Smooth muscle cell (in vitro differentiated cells): ENCODE results near the gene SOX2. TPM values are rescaled to one million over a fixed set of nuclear protein-coding genes. Genes with fewer than 3 reads are reported as not detected.

Experiments
- DNase-seq: peaks from one replicate; lab custom pipeline; 2025; ENCODE audit not compliant: unreplicated experiment; lab: John Stamatoyannopoulos, UW
- H2AFZ ChIP-seq: fragments of 200-600 bp; sonication (generic); 2 replicates; pipeline ENCODE4 v1.6.0; 2016; ENCODE audit warnings: antibody characterized with exemption, low read depth, mild to moderate bottlenecking
- H3F3A ChIP-seq: fragments of 200-600 bp; sonication (generic); 2 replicates; pipeline ENCODE4 v1.6.0; 2017; ENCODE audit warnings: antibody characterized with exemption, low read depth
- H3K27ac ChIP-seq: fragments of 200-600 bp; sonication (generic); 2 replicates; pipeline ENCODE4 v1.5.1; 2016; ENCODE audit warnings: low read depth, mild to moderate bottlenecking
- H3K27me3 ChIP-seq: fragments of 200-600 bp; sonication (generic); 2 replicates; pipeline ENCODE4 v1.6.1; 2016; ENCODE audit warnings: low read depth, mild to moderate bottlenecking
- H3K36me3 ChIP-seq: fragments of 200-600 bp; sonication (generic); 2 replicates; pipeline ENCODE4 v1.5.1; 2016; ENCODE audit warnings: low read depth
- H3K4me1 ChIP-seq: fragments of 200-600 bp; sonication (generic); 2 replicates; pipeline ENCODE4 v1.5.1; 2016; ENCODE audit warnings: low read depth
- H3K4me2 ChIP-seq: fragments of 200-600 bp; sonication (generic); 2 replicates; pipeline ENCODE4 v1.6.0; 2016; ENCODE audit warnings: mild to moderate bottlenecking
- H3K4me3 ChIP-seq: fragments of 200-600 bp; sonication (generic); 2 replicates; pipeline ENCODE4 v1.5.1; 2016; ENCODE audit warnings: mild to moderate bottlenecking
- H3K79me2 ChIP-seq: fragments of 200-600 bp; sonication (generic); 2 replicates; pipeline ENCODE4 v1.6.0; 2016; ENCODE audit warnings: low read depth, mild to moderate bottlenecking
- H3K9ac ChIP-seq: fragments of 200-600 bp; sonication (generic); 2 replicates; pipeline ENCODE4 v1.6.0; 2016; ENCODE audit warnings: low read depth
- H3K9me3 ChIP-seq: fragments of 200-600 bp; sonication (generic); replicated peaks from 2 replicates; pipeline ENCODE4 v1.5.1; 2016; ENCODE audit warnings: low read depth
- H4K20me1 ChIP-seq: fragments of 200-600 bp; sonication (generic); 2 replicates; pipeline ENCODE4 v1.6.0; 2016; ENCODE audit warnings: low read depth
- CTCF ChIP-seq: fragments of 200-600 bp; sonication (generic); IDR thresholded peaks from 2 replicates; pipeline ENCODE4 v1.5.1; 2017; ENCODE audit warnings: borderline replicate concordance, mild to moderate bottlenecking, antibody characterized with exemption; ENCODE audit not compliant: insufficient read depth, poor library complexity, severe bottlenecking
- WGBS: methylation state at CpG from one replicate; pipeline ENCODE4 v1.1.7; 2016; ENCODE audit warnings: low lambda C conversion rate; 5-methylcytosine and 5-hydroxymethylcytosine counted together
- polyA plus RNA-seq: library from polyadenylated mRNA; unstranded; fragments of >200 nt; fragmentation: Nextera tagmentation; extraction: Ambion mirVana; gene quantifications from 2 replicates; pipeline ENCODE4 v1.2.1, GENCODE V29; 2016
- total RNA-seq: library from RNA; depleted of rRNA; stranded (reverse); fragments of >200 nt; gene quantifications from 2 replicates; pipeline ENCODE4 v1.2.3, GENCODE V29; 2014

Gene SOX2
- total RNA-seq (not detected in 2 replicates), polyA plus RNA-seq (not detected in 2 replicates)

GRCh38 chr3:181711325-181712135 lies at the start of gene SOX2:
SOX2 (plus strand) TSS chr3:181711925; CDS start chr3:181712361, 436 bp downstream.
- H3K4me1 ChIP-seq, result peaks cover 38% of the 10 kb centered on the region
- no peaks in the 10 kb centered on the region for H4K20me1 ChIP-seq
- peak within 1 kb of the TSS; percentile 56 for H3K4me3 ChIP-seq
- no peak within 1 kb of the TSS for H3K27ac ChIP-seq
- no peak for TF ChIP-seq CTCF
- H3K36me3 ChIP-seq, result no peaks in the 10 kb centered on the region
- no peak within 1 kb of the TSS for H3K9ac ChIP-seq
- no peaks in the 10 kb centered on the region for H3K79me2 ChIP-seq
- H3F3A ChIP-seq, result no peaks in the 10 kb centered on the region
- H3K4me2 ChIP-seq, result peak within 1 kb of the TSS; percentile 91
- peaks cover 99% of the 10 kb centered on the region for H3K27me3 ChIP-seq
- peak within 1 kb of the TSS; percentile 54 for H2AFZ ChIP-seq
- 1% methylated on average over 32 of the region's 37 CpGs for whole genome bisulfite sequencing
- H3K9me3 ChIP-seq, result no peaks in the 10 kb centered on the region
- DNase-seq, result peak; percentile 19

- Histone ChIP-seq H3K9ac (no peak overlapping the region), H4K20me1 (no peaks in the 10 kb centered on the region)
- WGBS, result 54% methylated on average over 1 of the region's 1 CpG
These were observed 28.2 kb upstream of the SOX2 start for GRCh38 chr3:181683563-181683962.

GRCh38 chr3:181687190-181687589 lies 24.5 kb upstream of the SOX2 start:
- WGBS, result 42% methylated on average over 1 of the region's 1 CpG
- Histone ChIP-seq H3K9ac (no peak overlapping the region), H2AFZ (no peak overlapping the region), H3K27ac (no peak overlapping the region), H4K20me1 (no peaks in the 10 kb centered on the region), H3K4me3 (no peak overlapping the region), H3K27me3 (peaks cover 22% of the 10 kb centered on the region), H3K9me3 (no peaks in the 10 kb centered on the region), H3K36me3 (no peaks in the 10 kb centered on the region), H3F3A (no peaks in the 10 kb centered on the region), H3K4me2 (no peak overlapping the region), H3K4me1 (peaks cover 50% of the 10 kb centered on the region), H3K79me2 (no peaks in the 10 kb centered on the region)
- no peak for DNase-seq
- no peak for TF ChIP-seq CTCF

More at GRCh38 chr3:181683563-181683962, 28.2 kb upstream of the SOX2 start:
- Histone ChIP-seq H3K9me3 (no peaks in the 10 kb centered on the region), H3K4me3 (no peak overlapping the region), H2AFZ (no peak overlapping the region), H3K79me2 (no peaks in the 10 kb centered on the region), H3K36me3 (no peaks in the 10 kb centered on the region), H3K4me1 (peaks cover 15% of the 10 kb centered on the region), H3K27me3 (no peaks in the 10 kb centered on the region), H3K4me2 (no peak overlapping the region), H3F3A (no peaks in the 10 kb centered on the region), H3K27ac (no peak overlapping the region)
- no peak for TF ChIP-seq CTCF
- no peak for DNase-seq
